Iris pigment epithelial cell (primary cell): ENCODE data around the gene SLF1.

ENCODE experiments used
- DNase-seq: peaks from one replicate; pipeline ENCODE4 v3.0.0-alpha.2; 2011; ENCODE audit warnings: low read depth

The SLF1 gene

GRCh38 chr5:94661086-94661485 lies 42.6 kb downstream of the SLF1 start:
- no peak for DNase-seq

GRCh38 chr5:94667937-94668336 lies 49.5 kb downstream of the SLF1 start:
- DNase-seq = no peak

GRCh38 chr5:94670726-94671125 lies 52.3 kb downstream of the SLF1 start:
- DNase-seq = peak; percentile 45

GRCh38 chr5:94672746-94673145 lies 54.3 kb downstream of the SLF1 start:
- peak; percentile 11 for DNase-seq

GRCh38 chr5:94674490-94675382 lies 56.3 kb downstream of the SLF1 start:
- DNase-seq = peak; percentile 41

- no peak for DNase-seq
These were observed 57.6 kb downstream of the SLF1 start for GRCh38 chr5:94675965-94676618.

GRCh38 chr5:94682814-94683520 lies 64.5 kb downstream of the SLF1 start:
- no peak for DNase-seq

GRCh38 chr5:94689908-94690307 lies 71.4 kb downstream of the SLF1 start:
- DNase-seq = no peak

- peak; percentile 30 for DNase-seq
These were observed 72.3 kb downstream of the SLF1 start for GRCh38 chr5:94690778-94691177.

GRCh38 chr5:94691291-94691690 lies 72.8 kb downstream of the SLF1 start:
- no peak for DNase-seq

- DNase-seq = peak; percentile 94
These were observed 73.5 kb downstream of the SLF1 start for GRCh38 chr5:94691949-94692348.

GRCh38 chr5:94692581-94692980 lies 74.1 kb downstream of the SLF1 start:
- DNase-seq = no peak

GRCh38 chr5:94693043-94693822 lies 74.8 kb downstream of the SLF1 start:
- DNase-seq = peak; percentile 97

GRCh38 chr5:94693845-94694370 lies 75.4 kb downstream of the SLF1 start:
- DNase-seq = no peak

- DNase-seq = peak; percentile 75
These were observed 76.2 kb downstream of the SLF1 start for GRCh38 chr5:94694671-94695070.

GRCh38 chr5:94698197-94698596 lies 79.7 kb downstream of the SLF1 start:
- no peak for DNase-seq

- DNase-seq = no peak
These were observed 81.1 kb downstream of the SLF1 start for GRCh38 chr5:94699562-94699961.

- no peak for DNase-seq
These were observed 82.1 kb downstream of the SLF1 start for GRCh38 chr5:94700592-94700991.

GRCh38 chr5:94702729-94703128 lies 84.3 kb downstream of the SLF1 start:
- no peak for DNase-seq

GRCh38 chr5:94705427-94705826 lies 87.0 kb downstream of the SLF1 start:
- peak; percentile 32 for DNase-seq

GRCh38 chr5:94707359-94707758 lies 88.9 kb downstream of the SLF1 start:
- DNase-seq = peak; percentile 23

GRCh38 chr5:94709277-94709676 lies 90.8 kb downstream of the SLF1 start:
- no peak for DNase-seq
